ENCODE results near the gene MT2A.
A peak's percentile ranks its signal among the peaks of the same experiment; 100 is the strongest.

MT2A gene

GRCh38 chr16:56651586-56651985 is 43.2 kb downstream of the MT2A start, which contains the start of gene MT1B:
MT1B (plus strand) TSS chr16:56651886; CDS start chr16:56651954, 68 bp downstream.
- H3K4me3 ChIP-seq (ENCODE audit: low read length): no peak within 1 kb of the TSS
- no peak for TF ChIP-seq ZNF274 (IDR thresholded peaks at IDR 0.05; ENCODE audit: low read depth, low read length)

DNA sequence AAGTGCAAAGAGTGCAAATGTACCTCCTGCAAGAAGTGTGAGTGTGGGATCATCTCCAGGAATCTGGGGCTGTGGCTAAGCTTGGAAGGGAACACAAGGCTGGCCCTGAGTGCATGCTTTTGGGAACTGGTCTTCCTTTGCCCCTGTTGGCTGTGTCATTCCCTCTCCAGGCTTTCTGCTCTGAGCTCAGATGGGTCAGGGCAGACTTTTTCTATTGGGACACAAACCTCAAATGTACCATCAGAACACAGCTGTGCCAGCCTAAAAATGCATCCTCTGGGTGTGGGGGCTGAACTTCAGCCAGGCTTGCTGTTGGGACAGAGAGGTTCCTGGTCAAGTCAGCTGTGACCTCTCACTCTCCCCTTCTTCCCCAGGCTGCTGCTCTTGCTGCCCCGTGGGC is 44.2 kb downstream of the MT2A start:
- no peak overlapping the region for H3K4me3 ChIP-seq (ENCODE audit: low read length)
- TF ChIP-seq ZNF274 (IDR thresholded peaks at IDR 0.05; ENCODE audit: low read depth, low read length): no peak

DNA sequence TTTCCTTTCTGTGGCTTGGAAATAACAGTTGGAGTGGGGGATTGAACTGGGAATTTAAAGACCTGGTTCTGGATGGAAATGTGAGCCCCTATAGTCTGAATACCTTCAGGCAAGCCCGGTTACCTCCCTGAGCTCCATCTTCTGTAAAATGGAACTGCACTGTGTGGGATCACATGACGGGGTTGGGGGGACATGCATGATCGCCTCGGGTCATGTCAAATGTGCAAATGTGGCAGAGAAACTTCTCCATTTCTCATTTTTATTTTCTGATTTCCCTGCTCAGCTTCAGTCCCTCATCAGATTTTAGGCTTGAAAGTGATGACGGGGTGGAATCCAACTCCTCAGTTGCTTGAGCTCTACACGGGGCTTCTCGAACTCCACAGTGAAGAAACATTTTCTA is 44.8 kb downstream of the MT2A start:
- TF ChIP-seq ZNF274 (IDR thresholded peaks at IDR 0.05; ENCODE audit: low read depth, low read length): no peak
- H3K4me3 ChIP-seq (ENCODE audit: low read length): no peak overlapping the region

DNA sequence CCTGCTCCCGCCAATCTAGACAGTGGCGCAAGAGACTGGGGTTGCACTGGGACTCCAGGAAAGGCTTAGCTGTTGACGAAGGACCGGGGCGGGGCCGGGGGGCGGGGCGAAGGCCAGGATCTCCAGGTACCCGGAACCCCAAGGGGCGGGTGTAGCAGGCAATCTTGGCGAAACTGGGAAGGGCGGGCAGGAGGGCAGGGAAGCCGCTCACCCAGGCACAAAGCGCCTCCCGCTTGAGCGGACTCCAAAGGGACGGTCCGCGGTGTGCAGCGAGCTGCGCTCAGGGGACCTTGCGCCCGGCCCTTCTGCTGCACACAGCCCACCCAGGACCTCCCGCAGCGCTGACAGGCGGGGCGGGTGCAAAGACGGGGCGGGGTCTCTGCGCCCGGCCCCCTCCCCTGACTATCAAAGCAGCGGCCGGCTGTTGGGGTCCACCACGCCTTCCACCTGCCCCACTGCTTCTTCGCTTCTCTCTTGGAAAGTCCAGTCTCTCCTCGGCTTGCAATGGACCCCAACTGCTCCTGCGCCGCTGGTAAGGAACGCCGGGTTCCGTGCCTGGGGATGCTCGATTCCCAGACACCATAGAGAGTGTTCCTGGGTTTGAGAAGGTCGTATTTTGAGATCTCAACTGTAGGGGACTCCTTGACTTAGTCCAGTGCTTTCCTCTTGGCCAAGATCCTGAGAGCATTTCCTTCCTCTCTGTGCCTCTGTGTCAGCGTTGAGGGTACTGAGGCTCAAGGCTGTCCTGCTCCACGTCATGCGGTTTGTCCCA is 49.4 kb downstream of the MT2A start, which contains the start of gene MT1F:
MT1F (plus strand) TSS at position 405 of the 772 bp plus-strand sequence; CDS start at position 505, 100 bp downstream.
- TF ChIP-seq ZNF274 (IDR thresholded peaks at IDR 0.05; ENCODE audit: low read depth, low read length): no peak
- H3K4me3 ChIP-seq (ENCODE audit: low read length): peak within 1 kb of the TSS; percentile 30; the same call in 1 of the 2 replicates

DNA sequence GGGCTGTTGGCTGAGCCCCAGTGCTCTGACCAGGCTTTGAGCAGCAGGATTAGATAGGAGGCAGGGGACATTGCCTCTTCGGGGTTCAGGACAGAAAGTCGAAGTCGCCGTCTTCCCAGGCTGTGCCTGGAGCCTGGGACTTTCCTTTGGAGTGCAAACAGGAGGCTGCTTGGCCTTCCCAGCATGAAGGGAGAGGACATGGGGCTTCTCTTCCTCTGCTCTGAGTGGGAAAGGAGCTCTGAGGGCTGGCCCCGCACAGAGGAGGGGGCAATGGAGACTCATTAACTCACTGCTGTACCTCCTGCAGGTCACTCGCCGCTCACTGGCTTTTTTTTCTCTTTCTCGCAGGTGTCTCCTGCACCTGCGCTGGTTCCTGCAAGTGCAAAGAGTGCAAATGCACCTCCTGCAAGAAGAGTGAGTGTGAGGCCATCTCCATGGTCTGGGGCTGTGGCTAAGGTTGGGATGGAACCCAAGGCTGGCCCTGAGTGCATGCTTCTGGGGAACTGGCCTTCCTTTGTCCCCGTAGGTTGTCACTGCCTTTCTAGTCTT is 50.0 kb downstream of the MT2A start:
- H3K4me3 ChIP-seq (ENCODE audit: low read length): peak overlapping the region; percentile 30; the same call in 1 of the 2 replicates
- no peak for TF ChIP-seq ZNF274 (IDR thresholded peaks at IDR 0.05; ENCODE audit: low read depth, low read length)
